CD4-positive, alpha-beta T cell (primary cell): ENCODE results near the gene BORCS5. TPM values are rescaled to one million over a fixed set of nuclear protein-coding genes. Genes with fewer than 3 reads are reported as not detected.

Source experiments
- ATAC-seq: fragments of 200-7000 bp; cut with Tn5 transposase; one replicate; pipeline ENCODE4 v1.10.0; 2022; ENCODE audit warnings: mild to moderate bottlenecking; ENCODE audit not compliant: poor library complexity
- CTCF ChIA-PET: fragments of 350-600 bp; sonication (Branson Sonifier 250); formaldehyde crosslinking; loops from one replicate; lab custom pipeline; 2021; ENCODE audit warnings: antibody characterized with exemption, inconsistent platforms; lab: Charles Lee
- POLR2A ChIA-PET: fragments of 350-600 bp; sonication (Branson Sonifier 250); formaldehyde crosslinking; loops from one replicate; lab custom pipeline; 2021; ENCODE audit warnings: antibody characterized with exemption, inconsistent platforms; lab: Charles Lee
- DNase-seq, 14 experiments: peaks; one replicate each; pipeline ENCODE4 v3.0.0-alpha.2; 2013 to 2020; ENCODE audit warnings: mixed read lengths in 2 of 14
- H3K27ac ChIP-seq, 2 donors: one replicate each; pipeline versions ENCODE4 v1.5.1 to v1.7.0; 2013; ENCODE audit warnings: low read length in 2 of 2, low read depth in 1 of 2, mild to moderate bottlenecking in 1 of 2
- H3K27me3 ChIP-seq, 2 experiments: 1 replicate in 1 of 2; 2 replicates in 1 of 2; pipeline versions ENCODE4 v1.6.1 to v1.7.0; 2013; ENCODE audit warnings: low read length in 2 of 2, control low read depth in 1 of 2, mild to moderate bottlenecking in 1 of 2, moderate library complexity in 1 of 2; ENCODE audit not compliant: insufficient read depth in 2 of 2, control insufficient read depth in 1 of 2
- H3K36me3 ChIP-seq: one replicate; pipeline ENCODE4 v1.6.1; 2013; ENCODE audit warnings: low read length, control low read depth; ENCODE audit not compliant: insufficient read depth
- H3K4me1 ChIP-seq: one replicate; pipeline ENCODE4 v1.6.1; 2013; ENCODE audit warnings: low read length, control low read depth; ENCODE audit not compliant: insufficient read depth
- H3K4me3 ChIP-seq: one replicate; pipeline ENCODE4 v1.5.1; 2013; ENCODE audit warnings: mild to moderate bottlenecking, low read length, moderate library complexity
- H3K9me3 ChIP-seq, 2 experiments: 1 replicate in 1 of 2; 2 replicates in 1 of 2; pipeline versions ENCODE4 v1.6.1 to v1.7.0; 2013; ENCODE audit warnings: low read length in 2 of 2, mild to moderate bottlenecking in 2 of 2, control low read depth in 1 of 2, moderate library complexity in 1 of 2; ENCODE audit not compliant: control insufficient read depth in 1 of 2, insufficient read depth in 1 of 2
- H3K27ac Mint-ChIP-seq: one replicate; pipeline ENCODE4 v1.8.0; 2020; ENCODE audit warnings: mixed read lengths
- H3K27me3 Mint-ChIP-seq: one replicate; pipeline ENCODE4 v1.8.0; 2021; ENCODE audit warnings: mixed read lengths
- H3K36me3 Mint-ChIP-seq: one replicate; pipeline ENCODE4 v1.8.0; 2021; ENCODE audit warnings: low read depth, mixed read lengths
- H3K4me1 Mint-ChIP-seq: one replicate; pipeline ENCODE4 v1.8.0; 2021; ENCODE audit warnings: low read depth, mixed read lengths
- H3K4me3 Mint-ChIP-seq: one replicate; pipeline ENCODE4 v1.8.0; 2020; ENCODE audit warnings: mild to moderate bottlenecking, mixed read lengths
- H3K9me3 Mint-ChIP-seq: one replicate; pipeline ENCODE4 v1.8.0; 2020; ENCODE audit warnings: mixed read lengths
- intact Hi-C, 2 experiments: fragments of 100-400 bp; cut with DNase I in 1 of 2; cut with micrococcal nuclease in 1 of 2; formaldehyde crosslinking; loops; one replicate each; pipeline versions ENCODE4 v1.15.1 to v1.9.0; 2023 to 2025; cut with DNase I, micrococcal nuclease
- total RNA-seq, 174 experiments: library from RNA in 2 of 174; stranded (reverse) in 2 of 174; gene quantifications; one replicate each; pipeline ENCODE4 v1.2.3 and lab custom pipeline; 2021 to 2026
- TF ChIP-seq, protein P1 (sequence below): fragments of 200-600 bp; IDR thresholded peaks from one replicate; pipeline ENCODE4 v1.8.0; 2022; ENCODE audit warnings: antibody characterized with exemption, mild to moderate bottlenecking

Gene BORCS5
- total RNA-seq, 2 experiments from 2014 or later = 36.4 to 39.3 TPM

DNA sequence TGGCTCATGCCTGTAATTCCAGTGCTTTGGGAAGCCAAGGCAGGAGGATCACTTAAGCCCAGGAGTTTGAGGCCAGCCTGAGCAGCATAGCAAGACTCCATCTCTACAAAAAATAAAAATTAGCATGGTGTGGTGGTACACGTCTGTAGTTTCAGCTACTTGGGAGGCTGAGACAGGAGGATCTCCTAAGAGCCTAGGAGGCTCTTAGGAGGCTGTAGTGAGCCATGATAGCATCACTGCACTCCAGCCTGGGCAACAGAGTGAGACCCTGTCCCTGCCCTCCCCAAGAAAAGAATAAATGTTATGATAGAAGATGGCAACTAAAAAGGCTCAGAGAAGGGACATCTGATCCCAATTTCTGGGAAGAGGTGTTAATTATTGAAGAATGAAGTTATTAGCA lies 3.6 kb upstream of the BORCS5 start:
- H3K27me3 ChIP-seq = no peaks in the 10 kb centered on the region
- no peak for DNase-seq
- Mint-ChIP-seq H3K4me3 (peak overlapping the region; percentile 49), H3K9me3 (no peaks in the 10 kb centered on the region), H3K4me1 (peaks cover 63% of the 10 kb centered on the region), H3K27me3 (no peaks in the 10 kb centered on the region), H3K36me3 (peaks cover 16% of the 10 kb centered on the region), H3K27ac (peak overlapping the region; percentile 8)
- H3K9me3 ChIP-seq = no peaks in the 10 kb centered on the region
- intact Hi-C loops = loop anchor here (5.0 to 10.0 kb wide), 4 partner anchors 86 to 1738 kb away; partner anchors contain the start of genes GSG1 (in 1 of the 2), LRP6 (in 1 of the 2) and MAGOHB (in 1 of the 2)
- H3K4me1 ChIP-seq = peaks cover 44% of the 10 kb centered on the region
- TF ChIP-seq, protein P1, sequence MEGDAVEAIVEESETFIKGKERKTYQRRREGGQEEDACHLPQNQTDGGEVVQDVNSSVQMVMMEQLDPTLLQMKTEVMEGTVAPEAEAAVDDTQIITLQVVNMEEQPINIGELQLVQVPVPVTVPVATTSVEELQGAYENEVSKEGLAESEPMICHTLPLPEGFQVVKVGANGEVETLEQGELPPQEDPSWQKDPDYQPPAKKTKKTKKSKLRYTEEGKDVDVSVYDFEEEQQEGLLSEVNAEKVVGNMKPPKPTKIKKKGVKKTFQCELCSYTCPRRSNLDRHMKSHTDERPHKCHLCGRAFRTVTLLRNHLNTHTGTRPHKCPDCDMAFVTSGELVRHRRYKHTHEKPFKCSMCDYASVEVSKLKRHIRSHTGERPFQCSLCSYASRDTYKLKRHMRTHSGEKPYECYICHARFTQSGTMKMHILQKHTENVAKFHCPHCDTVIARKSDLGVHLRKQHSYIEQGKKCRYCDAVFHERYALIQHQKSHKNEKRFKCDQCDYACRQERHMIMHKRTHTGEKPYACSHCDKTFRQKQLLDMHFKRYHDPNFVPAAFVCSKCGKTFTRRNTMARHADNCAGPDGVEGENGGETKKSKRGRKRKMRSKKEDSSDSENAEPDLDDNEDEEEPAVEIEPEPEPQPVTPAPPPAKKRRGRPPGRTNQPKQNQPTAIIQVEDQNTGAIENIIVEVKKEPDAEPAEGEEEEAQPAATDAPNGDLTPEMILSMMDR = no peak
- no peak overlapping the region for H3K4me3 ChIP-seq
- ChIA-PET POLR2A (no interaction called here), CTCF (no interaction called here)
- H3K27ac ChIP-seq = no peak overlapping the region
- no peak for ATAC-seq
- no peaks in the 10 kb centered on the region for H3K36me3 ChIP-seq

DNA sequence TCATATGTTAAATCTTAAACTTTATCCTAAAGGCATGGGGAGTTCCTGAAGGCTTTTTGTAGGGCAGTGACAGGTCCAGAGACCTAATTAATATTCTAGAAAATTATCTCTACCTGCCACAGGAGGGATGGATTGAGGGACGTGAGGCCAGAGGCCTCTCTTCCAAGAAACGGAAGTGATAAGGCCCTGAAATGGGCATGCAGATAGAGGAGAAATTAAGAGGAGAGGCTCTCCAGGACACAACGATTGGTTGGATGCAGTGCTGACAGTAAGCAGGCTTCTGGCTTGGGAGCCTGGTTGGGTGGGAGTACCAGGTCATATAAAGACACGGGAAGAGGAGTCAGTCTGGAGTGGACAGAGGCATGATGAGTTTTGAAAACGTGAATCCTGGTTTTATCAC lies 3.1 kb upstream of the BORCS5 start:
- Histone ChIP-seq H3K4me3 (no peak overlapping the region), H3K36me3 (no peaks in the 10 kb centered on the region), H3K27ac (no peak overlapping the region), H3K9me3 (no peaks in the 10 kb centered on the region), H3K27me3 (no peaks in the 10 kb centered on the region), H3K4me1 (peaks cover 49% of the 10 kb centered on the region)
- CTCF ChIA-PET = interaction anchor here (0.8 kb wide), 1 partner anchor 371 kb away, joined by 4 read pairs; no protein-coding TSS in a partner anchor
- DNase-seq (no peak), ATAC-seq (no peak)
- Mint-ChIP-seq H3K27me3 (no peaks in the 10 kb centered on the region), H3K27ac (peak overlapping the region; percentile 8), H3K9me3 (no peaks in the 10 kb centered on the region), H3K4me3 (peak overlapping the region; percentile 3), H3K4me1 (peaks cover 65% of the 10 kb centered on the region), H3K36me3 (peaks cover 17% of the 10 kb centered on the region)
- POLR2A ChIA-PET = no interaction called here
- intact Hi-C loops = loop anchor here (5.0 to 10.0 kb wide), 4 partner anchors 87 to 1739 kb away; partner anchors contain the start of genes GSG1 (in 1 of the 2), LRP6 (in 1 of the 2) and MAGOHB (in 1 of the 2)
- TF ChIP-seq, protein P1 = no peak

DNA sequence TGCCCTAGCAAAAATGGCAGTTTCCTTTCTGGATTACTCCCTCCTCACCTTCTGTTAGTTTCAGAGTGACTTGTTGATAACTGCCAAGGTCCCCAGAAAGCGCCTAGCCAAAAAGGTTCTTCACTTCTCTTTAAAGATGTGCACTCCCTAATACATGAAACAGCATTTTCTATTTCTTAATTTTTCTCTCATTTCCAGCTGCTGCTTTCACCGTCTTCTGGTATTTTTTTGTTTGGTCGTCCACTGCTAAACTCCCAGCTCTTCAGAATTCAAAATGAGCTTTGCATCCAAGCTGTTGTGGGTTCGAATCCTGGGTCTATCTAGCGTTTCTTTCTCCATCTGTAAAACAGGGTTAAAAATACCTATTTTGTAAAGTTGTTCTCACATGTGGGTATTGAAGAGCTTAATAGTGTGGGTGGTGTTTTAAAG lies 397 bp upstream of the BORCS5 start:
- intact Hi-C loops = loop anchor here (2.0 to 10.0 kb wide), 9 partner anchors 206 to 1742 kb away; partner anchors contain the start of genes CREBL2 (in 2 of the 2), DDX47 (in 1 of the 2), DUSP16 (in 1 of the 2) and GSG1 (in 1 of the 2)
- peak overlapping the region; percentile 97 for H3K27ac Mint-ChIP-seq
- ATAC-seq (no peak), DNase-seq (no peak)
- H3K9me3 Mint-ChIP-seq = no peaks in the 10 kb centered on the region
- H3K9me3 ChIP-seq = no peaks in the 10 kb centered on the region
- H3K4me1 ChIP-seq = peaks cover 44% of the 10 kb centered on the region
- peaks cover 4% of the 10 kb centered on the region for H3K36me3 ChIP-seq
- H3K4me3 Mint-ChIP-seq = peak overlapping the region; percentile 94
- peaks cover 58% of the 10 kb centered on the region for H3K4me1 Mint-ChIP-seq
- peaks cover 21% of the 10 kb centered on the region for H3K36me3 Mint-ChIP-seq
- H3K4me3 ChIP-seq = peak overlapping the region; percentile 87
- H3K27ac ChIP-seq = peak overlapping the region; percentile 54 to 86
- POLR2A ChIA-PET = interaction anchor here (0.6 to 3.9 kb wide), 37 partner anchors 9 to 1743 kb away, joined by 3 to 175 read pairs (median 9); partner anchors contain the start of genes CDKN1B, CREBL2, DUSP16 and ETV6
- TF ChIP-seq, protein P1 = no peak
- CTCF ChIA-PET = interaction anchor here (0.6 to 2.9 kb wide), 12 partner anchors 19 to 380 kb away, joined by 3 to 13 read pairs (median 4); no protein-coding TSS in a partner anchor
- H3K27me3 ChIP-seq = no peaks in the 10 kb centered on the region
- H3K27me3 Mint-ChIP-seq = no peaks in the 10 kb centered on the region
